Chondrocyte (in vitro differentiated cells): Measurements from ENCODE around the gene CD300E. TPM values are rescaled to one million over a fixed set of nuclear protein-coding genes. Genes with fewer than 3 reads are reported as not detected.
A peak's percentile ranks its signal among the peaks of the same experiment; 100 is the strongest.

Experiments used
- DNase-seq: peaks from one replicate; pipeline ENCODE4 v3.0.0; 2021; ENCODE audit warnings: mixed read lengths, low spot score
- H3K27ac Mint-ChIP-seq: one replicate; pipeline ENCODE4 v1.8.0; 2021; ENCODE audit warnings: mild to moderate bottlenecking, moderate library complexity, mixed read lengths; ENCODE audit not compliant: unreplicated experiment
- H3K27me3 Mint-ChIP-seq: 2 replicates; pipeline ENCODE4 v1.8.0; 2021; ENCODE audit warnings: low read depth, mixed read lengths
- H3K36me3 Mint-ChIP-seq: 2 replicates; pipeline ENCODE4 v1.8.0; 2021; ENCODE audit warnings: low read depth, mixed read lengths
- H3K4me1 Mint-ChIP-seq: 2 replicates; pipeline ENCODE4 v1.8.0; 2021; ENCODE audit warnings: low read depth, mild to moderate bottlenecking, mixed read lengths
- H3K4me3 Mint-ChIP-seq: one replicate; pipeline ENCODE4 v1.8.0; 2021; ENCODE audit warnings: mild to moderate bottlenecking, moderate library complexity, mixed read lengths; ENCODE audit not compliant: unreplicated experiment
- H3K9me3 Mint-ChIP-seq: 2 replicates; pipeline ENCODE4 v1.8.0; 2021; ENCODE audit warnings: low read depth, mixed read lengths
- total RNA-seq: library from RNA; stranded (reverse); gene quantifications from 3 replicates; pipeline ENCODE4 v1.2.1, GENCODE V29; 2021
- TF ChIP-seq, protein P1 (sequence below): fragments of 200-600 bp; sonication (generic); IDR thresholded peaks from 2 replicates; pipeline ENCODE4 v1.5.0; 2021; ENCODE audit warnings: antibody characterized with exemption, mild to moderate bottlenecking, moderate library complexity

The CD300E gene
- total RNA-seq, 1 donor from 2014 or later, result not detected

DNA sequence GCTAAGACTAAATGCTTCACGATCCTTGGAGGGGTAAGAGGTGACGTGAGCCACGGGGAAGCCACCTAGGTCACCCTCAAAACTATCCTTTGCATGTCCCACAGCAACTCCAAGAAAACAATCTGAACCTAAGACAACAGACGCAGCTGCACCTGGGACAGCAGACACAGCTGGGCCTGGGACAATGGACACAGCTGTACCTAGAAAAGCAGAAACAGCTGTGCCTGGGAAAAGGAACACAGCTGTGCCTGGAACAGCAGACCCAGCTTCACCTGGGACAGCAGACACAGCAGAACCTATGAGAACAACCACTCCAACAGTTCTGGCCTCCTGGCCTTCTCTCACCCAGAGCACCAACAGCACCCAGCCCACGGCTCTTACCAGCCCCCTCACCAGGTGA lies 19.8 kb downstream of the CD300E start:
- peaks cover 2% of the 10 kb centered on the region for H3K36me3 Mint-ChIP-seq
- no peak for DNase-seq
- no peak overlapping the region for H3K27ac Mint-ChIP-seq
- peaks cover 3% of the 10 kb centered on the region for H3K9me3 Mint-ChIP-seq
- peaks cover 18% of the 10 kb centered on the region for H3K4me1 Mint-ChIP-seq
- no peak overlapping the region for H3K4me3 Mint-ChIP-seq
- H3K27me3 Mint-ChIP-seq, result peaks cover 35% of the 10 kb centered on the region
- TF ChIP-seq, protein P1, sequence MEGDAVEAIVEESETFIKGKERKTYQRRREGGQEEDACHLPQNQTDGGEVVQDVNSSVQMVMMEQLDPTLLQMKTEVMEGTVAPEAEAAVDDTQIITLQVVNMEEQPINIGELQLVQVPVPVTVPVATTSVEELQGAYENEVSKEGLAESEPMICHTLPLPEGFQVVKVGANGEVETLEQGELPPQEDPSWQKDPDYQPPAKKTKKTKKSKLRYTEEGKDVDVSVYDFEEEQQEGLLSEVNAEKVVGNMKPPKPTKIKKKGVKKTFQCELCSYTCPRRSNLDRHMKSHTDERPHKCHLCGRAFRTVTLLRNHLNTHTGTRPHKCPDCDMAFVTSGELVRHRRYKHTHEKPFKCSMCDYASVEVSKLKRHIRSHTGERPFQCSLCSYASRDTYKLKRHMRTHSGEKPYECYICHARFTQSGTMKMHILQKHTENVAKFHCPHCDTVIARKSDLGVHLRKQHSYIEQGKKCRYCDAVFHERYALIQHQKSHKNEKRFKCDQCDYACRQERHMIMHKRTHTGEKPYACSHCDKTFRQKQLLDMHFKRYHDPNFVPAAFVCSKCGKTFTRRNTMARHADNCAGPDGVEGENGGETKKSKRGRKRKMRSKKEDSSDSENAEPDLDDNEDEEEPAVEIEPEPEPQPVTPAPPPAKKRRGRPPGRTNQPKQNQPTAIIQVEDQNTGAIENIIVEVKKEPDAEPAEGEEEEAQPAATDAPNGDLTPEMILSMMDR, result no peak

DNA sequence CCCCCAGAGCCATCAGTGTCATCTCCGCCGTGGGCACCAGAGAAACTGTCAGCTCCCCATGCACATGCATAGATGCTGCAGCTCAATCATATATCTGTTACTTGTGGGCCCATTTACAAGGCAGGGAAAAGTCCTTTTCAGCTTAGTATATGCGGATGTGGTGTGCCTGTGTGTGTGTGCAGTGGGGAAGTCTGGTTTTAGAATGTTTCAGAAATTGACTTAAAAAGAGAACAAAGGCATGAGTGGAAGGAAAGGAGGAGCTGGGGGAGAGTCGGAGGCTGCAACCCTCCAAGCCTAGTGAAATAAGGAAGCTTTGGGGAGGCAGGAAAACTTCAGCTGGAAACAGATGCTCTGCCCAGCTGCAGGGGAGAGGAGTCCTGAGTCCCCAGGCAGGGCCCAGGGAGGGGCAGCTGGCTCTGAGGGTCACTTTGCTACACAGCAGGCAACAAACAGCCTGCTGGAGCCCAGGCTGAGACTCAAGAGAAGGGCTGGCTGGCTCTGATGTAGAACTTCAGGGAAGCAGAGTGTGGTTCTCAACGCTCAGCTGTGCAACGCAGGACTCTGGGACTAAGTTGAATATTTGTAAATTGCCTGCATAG lies 20.4 kb downstream of the CD300E start:
- Mint-ChIP-seq H3K27ac (no peak overlapping the region), H3K4me3 (no peak overlapping the region), H3K4me1 (peaks cover 18% of the 10 kb centered on the region), H3K27me3 (peaks cover 40% of the 10 kb centered on the region), H3K36me3 (peaks cover 2% of the 10 kb centered on the region), H3K9me3 (peaks cover 3% of the 10 kb centered on the region)
- TF ChIP-seq, protein P1, result no peak
- DNase-seq, result no peak

DNA sequence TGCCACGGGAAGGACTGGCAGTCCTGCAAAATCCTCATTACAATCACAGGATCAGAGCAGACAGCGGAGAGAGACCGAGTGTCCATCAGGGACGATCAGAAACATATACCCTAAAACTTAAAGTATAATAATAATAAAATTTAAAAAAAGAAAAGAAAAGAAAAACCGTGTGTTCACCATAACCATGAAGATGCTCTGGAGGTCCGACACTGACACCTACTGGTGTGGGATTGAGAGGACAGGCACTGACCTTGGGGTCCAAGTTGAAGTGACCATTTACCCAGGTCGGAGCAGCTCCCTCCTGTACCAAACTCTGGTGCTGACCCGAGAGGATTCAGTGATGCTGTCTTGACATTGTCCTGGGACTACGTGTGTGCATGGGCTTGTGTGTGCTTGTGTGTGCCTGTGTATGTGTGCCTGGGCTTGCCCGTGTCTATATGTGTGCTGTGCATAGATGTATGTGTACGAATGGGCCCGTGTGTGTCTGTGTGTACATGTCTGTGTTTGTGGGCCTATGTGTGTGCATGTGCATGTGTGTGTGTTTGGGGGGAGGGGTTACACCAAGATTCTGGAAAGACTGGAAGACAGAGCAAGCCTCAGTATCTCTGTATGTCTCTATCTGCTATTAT lies 21.5 kb downstream of the CD300E start:
- H3K4me3 Mint-ChIP-seq, result no peak overlapping the region
- H3K36me3 Mint-ChIP-seq, result no peaks in the 10 kb centered on the region
- no peaks in the 10 kb centered on the region for H3K9me3 Mint-ChIP-seq
- DNase-seq, result no peak
- TF ChIP-seq, protein P1, result peak; percentile 84
- no peak overlapping the region for H3K27ac Mint-ChIP-seq
- peaks cover 17% of the 10 kb centered on the region for H3K4me1 Mint-ChIP-seq
- peaks cover 40% of the 10 kb centered on the region for H3K27me3 Mint-ChIP-seq

DNA sequence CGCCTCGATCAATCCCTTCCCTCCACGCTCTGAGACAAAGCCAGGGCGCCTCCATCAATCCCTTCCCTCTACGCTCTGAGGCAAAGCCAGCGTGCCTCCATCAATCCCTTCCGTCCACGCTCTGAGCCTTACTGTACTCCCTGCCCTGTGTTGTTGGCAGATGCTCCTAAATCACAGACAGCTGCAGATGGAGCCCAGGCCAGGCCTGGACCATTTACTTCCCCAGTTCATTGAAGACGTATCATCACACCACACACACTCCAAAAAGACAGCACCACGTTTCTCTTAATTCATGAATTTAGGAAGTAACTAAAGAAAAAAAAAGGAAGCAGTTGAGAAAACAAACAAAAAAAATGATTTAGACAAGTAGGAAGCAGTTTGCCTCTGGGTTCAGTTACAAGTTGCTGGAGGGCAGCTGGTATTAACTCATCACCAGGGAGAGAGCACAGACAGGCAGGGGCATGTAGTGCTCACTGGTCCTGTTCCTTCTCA lies 24.0 kb downstream of the CD300E start:
- Mint-ChIP-seq H3K4me3 (no peak overlapping the region), H3K27me3 (peaks cover 45% of the 10 kb centered on the region), H3K27ac (no peak overlapping the region), H3K4me1 (no peaks in the 10 kb centered on the region), H3K36me3 (no peaks in the 10 kb centered on the region), H3K9me3 (no peaks in the 10 kb centered on the region)
- DNase-seq, result no peak
- TF ChIP-seq, protein P1, result no peak

DNA sequence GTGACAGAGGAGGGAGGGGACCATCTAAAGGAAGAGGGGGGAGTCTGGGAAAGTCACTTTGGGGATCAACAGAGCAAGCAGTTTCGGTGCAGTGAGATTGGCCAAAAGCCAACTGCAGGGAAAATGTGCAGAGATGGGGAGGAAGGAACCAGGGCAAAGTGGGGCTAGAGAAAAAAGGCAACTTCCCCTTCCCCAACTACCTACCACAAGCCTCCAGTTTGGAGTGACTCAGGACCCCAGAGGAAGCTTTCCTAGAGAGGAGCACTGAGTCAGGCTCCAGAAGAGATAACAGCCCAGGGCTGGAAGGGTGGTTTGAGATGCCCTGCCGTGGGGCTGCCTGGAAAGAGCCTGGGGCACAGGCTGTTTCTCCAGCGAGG lies 24.5 kb downstream of the CD300E start:
- Mint-ChIP-seq H3K4me1 (no peaks in the 10 kb centered on the region), H3K27me3 (peaks cover 45% of the 10 kb centered on the region), H3K4me3 (no peak overlapping the region), H3K9me3 (no peaks in the 10 kb centered on the region), H3K36me3 (no peaks in the 10 kb centered on the region), H3K27ac (no peak overlapping the region)
- DNase-seq, result no peak
- TF ChIP-seq, protein P1, result no peak
